Testis (tissue), 2 donors: Measurements from ENCODE around the gene ATP6V1B1.

Source experiments
- CTCF ChIP-seq, 3 experiments: fragments of 450-650 bp in 2 of 3; fragments of 200-600 bp in 1 of 3; sonication (generic) in 1 of 3; IDR thresholded peaks; one replicate each; pipeline ENCODE4 v1.5.1; 2016 to 2019; ENCODE audit warnings: antibody characterized with exemption in 3 of 3, mild to moderate bottlenecking in 2 of 3, moderate library complexity in 1 of 3
- POLR2A ChIP-seq: fragments of 450-650 bp; IDR thresholded peaks from one replicate; pipeline ENCODE4 v1.6.1; 2017; ENCODE audit warnings: antibody characterized with exemption, mild to moderate bottlenecking, moderate library complexity

DNA sequence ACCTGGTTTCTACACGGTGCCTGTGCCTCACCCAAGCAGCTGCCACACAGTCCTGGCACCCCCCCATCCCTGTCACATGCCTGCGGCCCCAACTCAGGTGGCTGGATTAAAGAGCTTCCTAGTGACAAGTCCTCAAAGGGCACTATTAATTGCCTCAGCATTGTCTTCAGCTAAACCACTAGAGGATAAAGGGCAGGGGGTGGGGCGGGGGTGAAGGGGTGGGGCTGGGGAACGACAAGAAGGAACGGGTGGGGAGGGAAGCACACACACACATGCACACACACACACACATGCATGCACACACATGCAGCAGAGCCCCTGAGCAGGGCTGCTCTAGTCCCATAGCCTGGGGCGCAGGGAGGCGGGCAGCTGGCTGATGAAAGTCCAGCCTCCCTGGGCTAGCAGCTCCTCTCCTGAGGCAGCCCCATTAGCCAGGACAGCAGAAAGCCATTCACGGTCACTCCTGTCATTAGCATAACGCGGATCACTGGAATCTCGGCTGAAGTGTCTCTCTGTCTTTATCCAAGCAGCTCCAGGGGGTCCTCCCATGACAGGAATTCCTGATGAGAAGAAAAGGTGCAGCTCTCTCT, 66.4 kb downstream of the ATP6V1B1 start:
- TF ChIP-seq CTCF (IDR thresholded peaks at IDR 0.05) (no peak), POLR2A (no peak)
